ENCODE data around the gene PAQR4.
A peak's percentile ranks its signal among the peaks of the same experiment; 100 is the strongest.
"Not testable (repeated sequence)": the region's sequence is repeated elsewhere in the genome, so short reads cannot be mapped to it uniquely, and the experiment has no call there.

The PAQR4 gene

DNA sequence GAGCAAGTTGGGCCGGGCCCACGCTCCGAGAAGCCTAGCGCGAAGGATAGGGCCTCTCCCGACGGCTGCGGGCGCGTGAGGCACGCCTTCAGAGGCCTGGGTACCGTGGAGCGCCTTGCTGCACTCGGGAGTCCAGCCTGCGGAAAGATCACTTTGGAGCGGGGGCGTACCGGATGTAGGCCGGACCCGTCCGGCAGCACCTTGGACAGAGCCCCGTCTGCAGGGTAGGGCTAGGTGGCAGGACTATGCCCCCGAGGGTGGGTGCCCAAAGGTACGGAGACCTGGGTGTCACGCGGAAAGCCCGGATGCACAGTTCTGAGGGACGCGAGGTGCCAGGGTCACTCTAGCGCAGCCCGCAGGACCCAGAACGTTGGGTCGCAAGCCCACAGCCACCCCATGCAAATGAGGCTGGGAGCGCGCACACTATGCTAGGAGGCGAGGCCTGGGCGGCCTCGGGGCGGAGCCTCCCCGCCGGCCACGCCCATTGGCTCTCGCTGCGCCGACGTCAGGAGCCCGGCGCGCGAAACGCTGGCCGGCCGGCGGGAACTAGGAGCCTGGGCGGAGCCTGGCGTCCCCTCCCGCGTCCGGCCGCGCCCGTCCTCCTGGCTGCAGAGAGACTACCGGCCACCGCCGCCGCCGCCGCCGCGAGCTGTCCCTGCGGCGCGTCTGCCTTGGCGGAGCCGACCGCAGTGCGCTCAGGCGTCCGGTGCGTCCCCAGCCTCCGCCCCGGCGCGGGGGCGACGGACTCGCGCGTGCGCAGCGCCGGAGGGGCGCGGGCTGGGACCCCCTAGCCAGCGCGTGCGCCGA, at the start of gene PAQR4:
PAQR4 (plus strand) TSS at position 611 of the 807 bp plus-strand sequence. CDS start 327 bp downstream, outside the sequence.
- DNase-seq = peak; percentile 64

DNA sequence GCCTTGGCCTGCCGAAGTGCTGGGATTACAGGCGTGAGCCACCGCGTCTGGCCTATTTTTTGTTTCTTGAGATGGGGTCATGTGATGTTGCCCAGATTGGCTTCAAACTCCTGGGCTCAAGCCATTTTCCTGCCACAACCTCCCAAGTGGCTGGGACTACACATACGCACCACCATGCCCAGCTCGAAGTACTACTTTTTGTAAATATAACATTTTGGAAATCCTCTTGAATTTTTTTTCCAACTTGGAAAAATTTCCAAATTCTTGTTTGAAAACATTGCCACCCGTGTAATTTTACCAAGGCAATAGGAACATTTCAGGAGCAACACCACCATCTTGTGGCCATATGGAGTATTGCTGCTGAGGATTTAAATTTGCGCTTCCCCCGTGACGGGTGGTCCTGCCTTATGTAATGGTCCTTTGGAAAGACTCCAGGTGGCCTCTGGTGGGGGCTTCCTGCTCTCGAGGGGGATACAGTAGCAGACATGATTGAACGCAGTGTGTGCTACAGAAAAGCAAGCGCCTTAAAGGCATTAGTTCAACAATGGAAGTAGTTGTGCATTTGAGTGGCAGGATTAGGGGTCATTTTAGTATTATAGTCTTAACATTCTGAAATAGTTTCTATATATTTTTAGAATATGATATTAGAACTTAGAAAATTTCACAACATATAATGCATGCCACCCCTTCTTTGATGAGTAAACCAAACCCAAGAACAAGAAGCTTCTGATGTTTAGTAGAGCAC, 49.5 kb upstream of the PAQR4 start:
- peak; percentile 62 for DNase-seq

GRCh38 chr16:2923481-2923880, 45.7 kb upstream of the PAQR4 start:
- no peak for DNase-seq

DNA sequence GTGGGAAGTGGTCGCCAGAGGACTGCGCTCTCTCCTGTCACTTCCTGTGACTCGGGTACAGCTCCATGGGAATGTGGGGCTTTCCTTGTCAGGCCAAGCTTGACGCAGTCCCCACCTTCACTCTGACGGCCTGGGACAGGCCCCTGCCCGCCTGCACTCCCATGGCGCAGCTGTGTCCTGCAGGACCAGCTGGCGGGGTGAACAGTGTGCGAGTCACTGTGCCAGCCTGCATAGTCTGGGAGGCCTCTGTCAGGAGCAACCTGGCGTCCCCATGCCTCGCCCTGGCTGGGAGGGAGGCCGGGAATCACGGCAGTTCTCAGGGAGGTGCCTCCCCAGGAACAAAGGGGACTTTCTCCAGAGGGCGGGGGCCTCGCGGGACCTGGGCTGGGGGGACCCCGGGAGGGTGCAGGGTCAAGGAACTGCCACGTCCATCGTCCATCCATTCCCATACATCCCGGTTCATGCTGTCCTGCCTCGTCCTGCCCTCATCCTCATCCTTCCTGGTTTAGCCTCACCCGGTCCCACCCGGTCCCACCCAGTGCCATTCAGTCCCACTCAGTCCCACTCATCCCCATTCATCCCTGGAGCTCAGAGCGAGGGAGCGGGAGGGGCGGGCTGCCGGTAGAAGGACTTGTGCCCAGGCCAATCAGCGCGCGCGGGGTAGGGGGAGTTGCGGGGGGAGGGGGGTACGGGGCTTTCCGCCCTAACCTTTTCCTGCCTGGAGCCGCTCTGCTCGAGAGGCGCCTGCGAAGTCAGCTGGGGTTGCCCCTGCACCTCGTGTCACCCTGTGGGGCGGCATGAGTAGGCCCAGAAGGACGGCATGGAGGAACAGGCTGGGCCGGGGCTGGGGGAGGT, 44.0 kb upstream of the PAQR4 start:
- peak; percentile 50 for DNase-seq

DNA sequence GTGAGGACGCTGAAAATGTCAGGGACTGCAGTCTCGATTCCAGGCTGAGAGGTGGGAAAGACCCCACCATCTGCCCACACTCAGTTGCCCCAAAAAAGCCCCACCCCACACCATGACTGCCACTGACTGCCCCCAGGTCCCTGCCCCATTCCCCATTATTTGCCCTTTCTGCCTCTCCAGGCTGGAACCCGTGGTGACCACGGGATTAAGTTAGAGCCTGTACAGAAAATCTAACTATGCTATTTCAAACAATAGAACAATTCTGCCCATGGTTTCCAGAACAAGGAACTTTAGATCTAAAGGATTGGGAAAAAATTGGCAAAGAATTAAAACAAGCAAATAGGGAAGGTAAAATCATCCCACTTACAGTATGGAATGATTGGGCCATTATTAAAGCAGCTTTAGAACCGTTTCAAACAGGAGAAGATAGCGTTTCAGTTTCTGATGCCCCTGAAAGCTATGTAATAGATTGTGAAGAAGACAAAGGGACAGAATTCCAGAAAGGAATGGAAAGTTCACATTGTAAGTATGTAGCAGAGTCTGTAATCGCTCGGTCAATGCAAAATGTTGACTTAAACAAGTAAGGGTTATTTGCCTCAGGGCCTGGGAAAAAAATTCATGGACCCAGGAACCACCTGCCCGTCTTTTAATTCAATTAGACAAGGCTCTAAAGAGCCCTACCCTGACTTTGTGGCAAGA, 43.0 kb upstream of the PAQR4 start:
- DNase-seq = no peak

DNA sequence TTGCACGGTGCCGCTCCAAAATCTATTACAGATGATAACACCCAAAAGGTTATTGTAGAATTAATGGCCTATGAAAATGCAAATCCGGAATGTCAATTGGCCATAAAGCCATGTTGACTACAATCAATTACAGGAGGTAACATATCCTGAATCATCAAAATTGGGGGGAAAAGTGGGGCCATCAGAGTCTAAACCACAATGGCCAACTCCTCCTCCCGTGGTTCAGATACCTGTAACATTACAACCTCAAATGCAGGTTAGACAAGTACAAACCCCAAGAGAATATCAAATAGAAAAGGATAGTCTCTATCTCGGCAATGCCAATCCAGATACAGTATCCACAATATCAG, 42.5 kb upstream of the PAQR4 start:
- no peak for DNase-seq

GRCh38 chr16:2927010-2927646, 42.0 kb upstream of the PAQR4 start:
- peak; percentile 87 for DNase-seq

DNA sequence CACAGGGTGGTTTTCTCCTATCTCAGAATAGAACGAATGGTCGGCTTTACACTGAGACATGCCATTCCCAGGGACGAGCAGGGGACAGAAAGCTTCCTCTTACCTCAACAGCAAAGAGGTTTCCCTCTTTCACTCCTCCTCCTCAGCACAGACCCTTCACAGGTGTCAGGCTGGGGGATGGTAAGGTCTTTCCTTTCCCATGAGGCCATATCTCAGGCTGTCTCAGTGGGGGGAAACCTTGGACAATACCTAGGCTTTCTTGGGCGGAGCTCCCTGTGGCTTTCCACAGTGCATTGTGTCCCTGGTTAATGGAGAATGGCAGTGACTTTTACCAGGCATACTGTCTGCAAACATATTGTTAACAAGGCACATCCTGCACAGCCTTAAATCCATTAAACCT, 41.0 kb upstream of the PAQR4 start:
- DNase-seq = not testable (repeated sequence)

GRCh38 chr16:2928796-2929195, 40.4 kb upstream of the PAQR4 start:
- no peak for DNase-seq

DNA sequence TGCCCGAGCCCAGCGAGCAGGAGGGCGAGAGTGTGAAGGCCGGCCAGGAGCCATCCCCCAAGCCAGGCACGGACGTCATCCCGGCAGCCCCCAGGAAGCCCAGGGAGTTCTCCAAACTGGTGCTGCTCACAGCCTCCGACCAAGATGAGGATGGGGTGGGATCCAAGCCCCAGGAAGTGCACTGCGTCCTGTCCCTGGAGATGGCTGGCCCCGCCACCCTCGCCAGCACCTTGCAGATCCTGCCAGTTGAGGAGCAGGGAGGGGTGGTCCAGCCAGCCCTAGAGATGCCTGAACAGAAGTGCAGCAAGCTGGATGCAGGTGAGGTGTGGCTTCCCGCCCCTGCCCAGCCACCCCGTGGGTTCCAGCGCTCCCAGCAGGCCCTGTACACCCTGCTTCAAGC, 39.5 kb upstream of the PAQR4 start:
- no peak for DNase-seq

GRCh38 chr16:2930236-2930635, 38.9 kb upstream of the PAQR4 start:
- DNase-seq = no peak

GRCh38 chr16:2931231-2931914, 37.8 kb upstream of the PAQR4 start:
- DNase-seq = not testable (repeated sequence)

DNA sequence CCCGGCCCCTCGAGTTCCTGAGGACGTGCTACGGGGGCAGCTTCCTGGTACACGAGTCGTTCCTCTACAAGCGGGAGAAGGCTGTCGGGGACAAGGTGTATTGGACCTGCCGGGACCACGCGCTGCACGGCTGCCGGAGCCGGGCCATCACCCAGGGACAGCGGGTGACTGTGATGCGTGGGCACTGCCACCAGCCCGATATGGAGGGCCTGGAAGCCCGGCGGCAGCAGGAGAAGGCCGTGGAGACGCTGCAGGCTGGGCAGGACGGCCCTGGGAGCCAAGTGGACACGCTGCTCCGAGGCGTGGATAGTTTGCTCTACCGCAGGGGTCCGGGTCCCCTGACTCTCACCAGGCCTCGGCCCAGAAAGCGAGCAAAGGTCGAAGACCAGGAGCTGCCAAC, 36.0 kb upstream of the PAQR4 start:
- DNase-seq = no peak

GRCh38 chr16:2933701-2934100, 35.4 kb upstream of the PAQR4 start:
- DNase-seq = no peak

DNA sequence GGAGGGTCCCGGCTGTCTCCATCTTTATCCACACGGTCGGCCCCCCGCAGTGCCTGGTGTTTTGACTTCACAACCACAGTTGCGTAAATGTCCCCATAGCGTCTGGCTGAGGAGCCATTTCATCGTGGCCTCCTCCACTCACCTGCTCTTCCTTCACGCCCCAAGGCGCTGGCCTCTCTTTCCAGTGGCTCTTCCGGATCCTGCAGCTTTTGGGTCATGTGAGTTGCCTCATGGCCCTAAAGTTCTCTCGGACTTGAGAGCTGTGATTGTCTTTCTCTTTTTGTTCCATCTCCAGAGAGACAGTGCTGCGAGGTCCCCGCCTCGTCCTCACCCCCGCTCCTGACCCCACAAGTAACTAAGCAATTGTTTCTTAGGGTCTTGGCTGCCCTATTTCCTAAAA, 34.7 kb upstream of the PAQR4 start:
- DNase-seq = no peak

- DNase-seq = no peak
Measured at GRCh38 chr16:2936436-2937011, 32.6 kb upstream of the PAQR4 start.

DNA sequence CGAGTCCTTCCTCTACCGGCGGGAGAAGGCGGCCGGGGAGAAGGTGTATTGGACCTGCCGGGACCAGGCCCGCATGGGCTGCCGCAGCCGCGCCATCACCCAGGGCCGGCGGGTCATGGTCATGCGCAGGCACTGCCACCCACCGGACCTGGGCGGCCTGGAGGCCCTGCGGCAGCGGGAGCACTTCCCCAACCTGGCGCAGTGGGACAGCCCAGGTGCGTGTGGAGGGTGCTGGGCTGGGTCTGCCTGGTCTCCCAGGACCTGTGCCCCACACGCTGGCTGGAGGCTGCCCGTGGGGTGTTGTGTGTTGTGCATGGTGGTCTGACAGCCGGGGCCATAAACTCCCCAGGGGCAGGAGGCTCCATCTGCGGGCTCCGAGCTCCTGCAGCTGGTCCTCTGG, 32.0 kb upstream of the PAQR4 start:
- DNase-seq = no peak

DNA sequence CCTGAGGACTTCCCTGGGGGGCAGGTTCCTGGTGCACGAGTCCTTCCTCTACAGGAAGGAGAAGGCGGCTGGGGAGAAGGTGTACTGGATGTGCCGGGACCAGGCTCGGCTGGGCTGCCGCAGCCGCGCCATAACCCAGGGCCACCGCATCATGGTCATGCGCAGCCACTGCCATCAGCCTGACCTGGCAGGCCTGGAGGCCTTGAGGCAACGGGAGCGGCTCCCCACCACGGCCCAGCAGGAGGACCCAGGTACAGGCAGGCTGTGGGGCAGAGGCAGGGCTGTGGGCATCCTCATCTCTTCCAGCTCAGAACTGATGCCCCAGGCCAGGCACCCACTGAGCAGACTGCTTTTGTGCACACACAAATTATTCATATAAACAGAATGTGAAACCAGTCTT, 30.9 kb upstream of the PAQR4 start:
- DNase-seq = no peak

- DNase-seq = no peak
Measured at GRCh38 chr16:2939968-2940367, 29.2 kb upstream of the PAQR4 start.

DNA sequence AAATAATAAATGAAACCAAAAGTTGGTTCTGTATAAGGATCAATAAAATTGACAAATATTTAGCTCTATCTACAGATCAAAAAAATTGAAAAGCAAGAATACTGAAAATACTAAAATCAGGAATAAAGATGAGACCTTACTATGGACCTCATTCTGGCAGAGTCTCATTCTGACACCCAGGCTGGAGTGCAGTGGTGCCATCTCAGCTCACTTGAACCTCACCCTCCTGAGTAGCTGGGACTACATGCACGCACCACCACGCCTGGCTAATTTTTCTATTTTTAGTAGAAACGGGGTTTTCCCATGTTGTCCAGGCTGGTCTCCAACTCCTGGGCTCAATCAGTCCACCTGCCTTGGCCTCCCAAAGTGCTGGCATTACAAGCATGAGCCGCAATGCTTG, 27.1 kb upstream of the PAQR4 start:
- no peak for DNase-seq

GRCh38 chr16:2943716-2944115, 25.4 kb upstream of the PAQR4 start:
- not testable (repeated sequence) for DNase-seq
